Measurements from ENCODE around the gene C5orf58. TPM values are rescaled to one million over a fixed set of nuclear protein-coding genes. Genes with fewer than 3 reads are reported as not detected.
"Not testable (repeated sequence)": the region's sequence is repeated elsewhere in the genome, so short reads cannot be mapped to it uniquely, and the experiment has no call there.

Gene C5orf58
- total RNA-seq, 1 donor from 2014 or later, result not detected

- no peak for DNase-seq (ENCODE audit: low spot score)
- H3K36me3 Mint-ChIP-seq (ENCODE audit: low read depth), result peaks cover 4% of the 10 kb centered on the region
- H3K4me1 Mint-ChIP-seq (ENCODE audit: low read depth), result peaks cover 5% of the 10 kb centered on the region
- intact Hi-C loops (cut with micrococcal nuclease), result loop anchor here (1.0 to 5.0 kb wide), 5 partner anchors 42 to 396 kb away; no protein-coding TSS in a partner anchor
- H3K4me3 Mint-ChIP-seq, result no peak overlapping the region
- H3K9me3 Mint-ChIP-seq, result no peaks in the 10 kb centered on the region
- H3K27me3 Mint-ChIP-seq (ENCODE audit: insufficient read depth), result peaks cover 2% of the 10 kb centered on the region
- no peak overlapping the region for H3K27ac Mint-ChIP-seq
Observed at GRCh38 chr5:170226661-170227060, 6.1 kb upstream of the C5orf58 start.

GRCh38 chr5:170228762-170229435 lies 3.9 kb upstream of the C5orf58 start:
- Mint-ChIP-seq H3K4me3 (no peak overlapping the region), H3K27ac (no peak overlapping the region), H3K9me3 (no peaks in the 10 kb centered on the region), H3K36me3 (ENCODE audit: low read depth) (peaks cover 4% of the 10 kb centered on the region), H3K4me1 (ENCODE audit: low read depth) (peaks cover 5% of the 10 kb centered on the region), H3K27me3 (ENCODE audit: insufficient read depth) (peaks cover 2% of the 10 kb centered on the region)
- DNase-seq (ENCODE audit: low spot score), result no peak
- intact Hi-C loops (cut with micrococcal nuclease), result loop anchor here (5.0 kb wide), 1 partner anchor 393 kb away; no protein-coding TSS in a partner anchor

GRCh38 chr5:170233358-170233892 lies 640 bp downstream of the C5orf58 start:
- H3K27ac Mint-ChIP-seq, result no peak overlapping the region
- no peak overlapping the region for H3K4me3 Mint-ChIP-seq
- peaks cover 8% of the 10 kb centered on the region for H3K36me3 Mint-ChIP-seq (ENCODE audit: low read depth)
- intact Hi-C loops (cut with micrococcal nuclease), result no loop called here
- no peak for DNase-seq (ENCODE audit: low spot score)
- no peaks in the 10 kb centered on the region for H3K27me3 Mint-ChIP-seq (ENCODE audit: insufficient read depth)
- H3K9me3 Mint-ChIP-seq, result no peaks in the 10 kb centered on the region
- peaks cover 4% of the 10 kb centered on the region for H3K4me1 Mint-ChIP-seq (ENCODE audit: low read depth)

DNA sequence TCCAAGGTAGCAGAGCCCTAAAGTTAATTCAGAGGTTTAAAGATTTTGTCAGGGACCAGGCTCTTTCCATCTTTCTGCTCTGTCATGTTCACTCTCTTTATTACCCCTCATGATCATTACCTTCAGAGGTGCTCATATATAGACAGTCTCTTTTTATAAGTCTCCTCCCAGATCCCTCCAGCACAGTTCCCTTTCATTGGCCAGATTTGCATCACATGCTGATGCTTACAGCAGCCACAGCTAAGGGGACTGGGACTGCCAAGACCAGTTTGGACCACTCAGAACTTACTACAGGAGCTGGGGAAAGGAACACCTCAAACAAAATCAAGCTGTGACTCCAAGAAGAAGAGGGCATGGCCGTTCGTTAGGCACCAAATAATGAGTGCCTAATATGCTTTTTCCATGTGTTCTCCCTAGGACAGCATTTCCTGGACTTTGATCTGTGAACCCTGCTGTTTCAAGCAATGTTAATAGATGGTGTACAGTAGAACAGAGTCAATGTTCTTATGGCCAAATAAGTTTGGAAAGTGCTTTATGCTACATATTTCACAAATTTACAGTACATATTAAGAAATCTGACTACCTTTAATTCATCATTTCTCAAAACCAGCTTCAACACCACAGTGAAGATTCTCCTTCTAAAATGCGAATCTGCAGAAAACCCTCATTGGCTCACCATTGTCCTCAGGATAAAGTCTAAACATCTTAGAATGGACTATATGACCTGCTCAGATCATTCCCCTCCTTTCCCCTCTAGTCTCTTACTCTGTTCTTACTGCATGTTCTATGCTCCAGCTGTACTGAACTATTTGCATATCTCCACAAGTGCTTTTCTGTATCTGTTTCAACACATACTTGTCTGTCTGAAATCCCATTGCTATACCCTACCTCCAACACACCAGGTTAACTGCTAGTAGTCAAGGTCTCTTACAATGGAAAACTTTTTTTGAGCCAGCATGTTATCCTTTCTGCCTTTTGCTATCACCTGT lies 3.4 kb downstream of the C5orf58 start:
- Mint-ChIP-seq H3K9me3 (no peaks in the 10 kb centered on the region), H3K4me1 (ENCODE audit: low read depth) (peaks cover 10% of the 10 kb centered on the region), H3K27ac (no peak overlapping the region), H3K27me3 (ENCODE audit: insufficient read depth) (no peaks in the 10 kb centered on the region), H3K4me3 (no peak overlapping the region), H3K36me3 (ENCODE audit: low read depth) (peaks cover 15% of the 10 kb centered on the region)
- intact Hi-C loops (cut with micrococcal nuclease), result loop anchor here (2.0 kb wide), 1 partner anchor 17 kb away; no protein-coding TSS in a partner anchor
- DNase-seq (ENCODE audit: low spot score), result no peak

GRCh38 chr5:170238456-170239196 lies 5.8 kb downstream of the C5orf58 start:
- H3K27ac Mint-ChIP-seq, result no peak overlapping the region
- no peak for DNase-seq (ENCODE audit: low spot score)
- H3K4me1 Mint-ChIP-seq (ENCODE audit: low read depth), result peaks cover 10% of the 10 kb centered on the region
- intact Hi-C loops (cut with micrococcal nuclease), result no loop called here
- H3K4me3 Mint-ChIP-seq, result no peak overlapping the region
- no peaks in the 10 kb centered on the region for H3K27me3 Mint-ChIP-seq (ENCODE audit: insufficient read depth)
- peaks cover 15% of the 10 kb centered on the region for H3K36me3 Mint-ChIP-seq (ENCODE audit: low read depth)
- H3K9me3 Mint-ChIP-seq, result no peaks in the 10 kb centered on the region

DNA sequence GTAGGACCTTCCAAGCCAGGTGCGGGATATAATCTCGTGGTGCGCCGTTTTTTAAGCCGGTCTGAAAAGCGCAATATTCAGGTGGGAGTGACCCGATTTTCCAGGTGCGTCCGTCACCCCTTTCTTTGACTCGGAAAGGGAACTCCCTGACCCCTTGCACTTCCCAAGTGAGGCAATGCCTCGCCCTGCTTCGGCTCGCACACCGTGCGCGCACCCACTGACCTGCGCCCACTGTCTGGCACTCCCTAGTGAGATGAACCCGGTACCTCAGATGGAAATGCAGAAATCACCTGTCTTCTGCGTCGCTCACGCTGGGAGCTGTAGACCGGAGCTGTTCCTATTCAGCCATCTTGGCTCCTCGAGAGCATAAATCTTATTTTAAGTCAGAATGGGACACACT lies 12.7 kb downstream of the C5orf58 start:
- intact Hi-C loops (cut with micrococcal nuclease); H3K27ac Mint-ChIP-seq; H3K4me3 Mint-ChIP-seq; H3K27me3 Mint-ChIP-seq (ENCODE audit: insufficient read depth); H3K9me3 Mint-ChIP-seq; DNase-seq (ENCODE audit: low spot score): not testable (repeated sequence)
- H3K36me3 Mint-ChIP-seq (ENCODE audit: low read depth), result peaks cover 51% of the 10 kb centered on the region
- peaks cover 17% of the 10 kb centered on the region for H3K4me1 Mint-ChIP-seq (ENCODE audit: low read depth)

GRCh38 chr5:170246126-170246870 lies 13.5 kb downstream of the C5orf58 start:
- no peak overlapping the region for H3K4me3 Mint-ChIP-seq
- DNase-seq (ENCODE audit: low spot score), result no peak
- H3K9me3 Mint-ChIP-seq, result peaks cover 5% of the 10 kb centered on the region
- peaks cover 58% of the 10 kb centered on the region for H3K36me3 Mint-ChIP-seq (ENCODE audit: low read depth)
- H3K27ac Mint-ChIP-seq, result no peak overlapping the region
- intact Hi-C loops (cut with micrococcal nuclease), result no loop called here
- H3K27me3 Mint-ChIP-seq (ENCODE audit: insufficient read depth), result no peaks in the 10 kb centered on the region
- H3K4me1 Mint-ChIP-seq (ENCODE audit: low read depth), result peaks cover 17% of the 10 kb centered on the region

GRCh38 chr5:170247363-170247762 lies 14.6 kb downstream of the C5orf58 start:
- H3K27me3 Mint-ChIP-seq (ENCODE audit: insufficient read depth), result no peaks in the 10 kb centered on the region
- H3K36me3 Mint-ChIP-seq (ENCODE audit: low read depth), result peaks cover 68% of the 10 kb centered on the region
- H3K9me3 Mint-ChIP-seq, result peaks cover 5% of the 10 kb centered on the region
- no peak for DNase-seq (ENCODE audit: low spot score)
- intact Hi-C loops (cut with micrococcal nuclease), result no loop called here
- H3K4me3 Mint-ChIP-seq, result no peak overlapping the region
- peaks cover 17% of the 10 kb centered on the region for H3K4me1 Mint-ChIP-seq (ENCODE audit: low read depth)
- H3K27ac Mint-ChIP-seq, result no peak overlapping the region

GRCh38 chr5:170248172-170248930 lies 15.6 kb downstream of the C5orf58 start:
- H3K36me3 Mint-ChIP-seq (ENCODE audit: low read depth), result peaks cover 76% of the 10 kb centered on the region
- DNase-seq (ENCODE audit: low spot score), result no peak

GRCh38 chr5:170248931-170249227 lies 16.1 kb downstream of the C5orf58 start:
- H3K27me3 Mint-ChIP-seq (ENCODE audit: insufficient read depth); H3K4me3 Mint-ChIP-seq; intact Hi-C loops (cut with micrococcal nuclease); H3K27ac Mint-ChIP-seq; DNase-seq (ENCODE audit: low spot score); H3K9me3 Mint-ChIP-seq: not testable (repeated sequence)
- peaks cover 21% of the 10 kb centered on the region for H3K4me1 Mint-ChIP-seq (ENCODE audit: low read depth)
- peaks cover 82% of the 10 kb centered on the region for H3K36me3 Mint-ChIP-seq (ENCODE audit: low read depth)

More at GRCh38 chr5:170248172-170248930, 15.6 kb downstream of the C5orf58 start:
- H3K9me3 Mint-ChIP-seq, result peaks cover 5% of the 10 kb centered on the region
- peaks cover 17% of the 10 kb centered on the region for H3K4me1 Mint-ChIP-seq (ENCODE audit: low read depth)
- H3K27me3 Mint-ChIP-seq (ENCODE audit: insufficient read depth), result no peaks in the 10 kb centered on the region
- intact Hi-C loops (cut with micrococcal nuclease), result no loop called here
- H3K27ac Mint-ChIP-seq, result peak overlapping the region; percentile 48
- no peak overlapping the region for H3K4me3 Mint-ChIP-seq

- Mint-ChIP-seq H3K9me3 (peaks cover 5% of the 10 kb centered on the region), H3K27me3 (ENCODE audit: insufficient read depth) (no peaks in the 10 kb centered on the region), H3K36me3 (ENCODE audit: low read depth) (peaks cover 86% of the 10 kb centered on the region), H3K27ac (peak overlapping the region; percentile 15), H3K4me1 (ENCODE audit: low read depth) (peaks cover 26% of the 10 kb centered on the region), H3K4me3 (no peak overlapping the region)
- intact Hi-C loops (cut with micrococcal nuclease), result no loop called here
- DNase-seq (ENCODE audit: low spot score), result no peak
Observed at GRCh38 chr5:170249355-170249754, 16.6 kb downstream of the C5orf58 start.
